NB4 (cell line): Measurements from ENCODE around the gene ATG9B.

Source experiments
- DNase-seq: peaks from one replicate; pipeline ENCODE4 v3.0.0; 2010; ENCODE audit warnings: low read depth
- H3K4me3 ChIP-seq: one replicate; pipeline ENCODE4 v1.5.1; 2011; ENCODE audit warnings: mild to moderate bottlenecking, low read depth, low read length, moderate library complexity
- MYC ChIP-seq: IDR thresholded peaks from 2 replicates; pipeline ENCODE4 v1.6.1; 2011; ENCODE audit warnings: low read depth, low read length
- POLR2A ChIP-seq: IDR thresholded peaks from 2 replicates; pipeline ENCODE4 v1.6.1; 2011; ENCODE audit warnings: mild to moderate bottlenecking; ENCODE audit not compliant: insufficient read length; ENCODE audit errors: extremely low read depth
- TF ChIP-seq, protein P1 (sequence below): IDR thresholded peaks from one replicate; pipeline ENCODE4 v1.5.1; 2012; ENCODE audit warnings: low read depth, low read length
- TF ChIP-seq, protein P2 (sequence below): IDR thresholded peaks from 2 replicates; pipeline ENCODE4 v1.6.1; 2011; ENCODE audit warnings: low read depth, low read length

The ATG9B gene

DNA sequence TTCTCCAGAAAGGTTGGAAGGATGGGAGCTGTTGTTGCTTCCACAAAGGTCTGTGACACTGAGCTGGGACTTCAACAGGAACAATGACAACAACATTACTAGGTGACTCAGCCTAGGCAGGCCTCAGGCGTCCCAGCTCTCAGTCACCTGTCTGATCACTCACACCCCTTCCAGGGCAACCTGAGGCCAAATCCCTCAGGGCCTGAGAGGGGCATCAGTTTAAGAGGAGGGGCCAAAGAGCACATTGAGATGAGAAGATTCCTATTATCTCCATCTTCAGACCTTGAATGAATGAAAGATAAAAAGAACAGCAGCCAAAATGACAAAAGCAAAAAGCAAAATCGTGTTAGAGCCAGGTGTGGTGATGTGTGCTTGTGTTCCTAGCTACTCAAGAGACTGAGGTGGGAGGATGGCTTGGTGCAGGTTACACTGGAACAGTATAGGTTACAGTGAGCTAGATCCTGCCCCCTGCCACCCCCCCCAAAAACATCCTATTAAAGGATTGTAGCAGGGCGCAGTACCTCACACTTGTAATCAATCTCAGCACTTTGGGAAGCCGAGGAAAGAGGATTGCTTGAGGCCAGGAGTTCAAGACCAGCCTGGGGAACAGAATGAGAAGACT, at the start of gene ATG9B:
TSS of gene ATG9B (minus strand) at position 60 of the 622 bp plus-strand sequence. CDS start 71 bp downstream, outside the sequence.
- no peak for DNase-seq

DNA sequence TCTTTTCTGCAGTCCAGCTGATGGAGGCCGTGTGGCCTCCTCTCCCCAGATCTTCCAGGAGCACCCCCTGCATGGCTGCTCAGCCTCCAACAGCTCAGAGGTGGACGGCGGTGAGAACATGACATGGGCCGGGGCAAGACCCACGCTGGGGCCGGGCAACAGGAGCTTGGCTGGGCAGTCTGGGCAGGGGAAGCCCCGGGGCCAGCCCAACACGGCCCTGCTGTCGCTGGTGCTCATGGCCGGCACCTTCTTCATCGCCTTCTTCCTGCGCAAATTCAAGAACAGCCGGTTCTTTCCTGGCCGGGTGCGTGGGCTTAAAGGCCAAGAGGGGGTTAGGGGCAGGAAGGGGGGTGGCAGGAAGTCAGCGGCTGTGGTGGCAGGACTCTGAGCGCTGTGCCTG, 49.7 kb upstream of the ATG9B start:
- no peak overlapping the region for H3K4me3 ChIP-seq
- TF ChIP-seq POLR2A (no peak), MYC (no peak)
- TF ChIP-seq, protein P1, sequence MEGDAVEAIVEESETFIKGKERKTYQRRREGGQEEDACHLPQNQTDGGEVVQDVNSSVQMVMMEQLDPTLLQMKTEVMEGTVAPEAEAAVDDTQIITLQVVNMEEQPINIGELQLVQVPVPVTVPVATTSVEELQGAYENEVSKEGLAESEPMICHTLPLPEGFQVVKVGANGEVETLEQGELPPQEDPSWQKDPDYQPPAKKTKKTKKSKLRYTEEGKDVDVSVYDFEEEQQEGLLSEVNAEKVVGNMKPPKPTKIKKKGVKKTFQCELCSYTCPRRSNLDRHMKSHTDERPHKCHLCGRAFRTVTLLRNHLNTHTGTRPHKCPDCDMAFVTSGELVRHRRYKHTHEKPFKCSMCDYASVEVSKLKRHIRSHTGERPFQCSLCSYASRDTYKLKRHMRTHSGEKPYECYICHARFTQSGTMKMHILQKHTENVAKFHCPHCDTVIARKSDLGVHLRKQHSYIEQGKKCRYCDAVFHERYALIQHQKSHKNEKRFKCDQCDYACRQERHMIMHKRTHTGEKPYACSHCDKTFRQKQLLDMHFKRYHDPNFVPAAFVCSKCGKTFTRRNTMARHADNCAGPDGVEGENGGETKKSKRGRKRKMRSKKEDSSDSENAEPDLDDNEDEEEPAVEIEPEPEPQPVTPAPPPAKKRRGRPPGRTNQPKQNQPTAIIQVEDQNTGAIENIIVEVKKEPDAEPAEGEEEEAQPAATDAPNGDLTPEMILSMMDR: no peak
- TF ChIP-seq, protein P2, sequence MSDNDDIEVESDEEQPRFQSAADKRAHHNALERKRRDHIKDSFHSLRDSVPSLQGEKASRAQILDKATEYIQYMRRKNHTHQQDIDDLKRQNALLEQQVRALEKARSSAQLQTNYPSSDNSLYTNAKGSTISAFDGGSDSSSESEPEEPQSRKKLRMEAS: no peak
- no peak for DNase-seq

More for the DNA sequence above, at the start of gene ATG9B:
- TF ChIP-seq, protein P2: no peak
- TF ChIP-seq, protein P1: no peak
- no peak for TF ChIP-seq POLR2A
- no peak for TF ChIP-seq MYC
- no peak within 1 kb of the TSS for H3K4me3 ChIP-seq

- TF ChIP-seq POLR2A (no peak), MYC (no peak)
- TF ChIP-seq, protein P1: no peak
- TF ChIP-seq, protein P2: no peak
- no peak for DNase-seq
- no peak overlapping the region for H3K4me3 ChIP-seq
Measured at GRCh38 chr7:151071032-151071866, 47.0 kb upstream of the ATG9B start.

GRCh38 chr7:151070574-151070960, 46.3 kb upstream of the ATG9B start:
- TF ChIP-seq POLR2A (no peak), MYC (no peak)
- no peak overlapping the region for H3K4me3 ChIP-seq
- DNase-seq: no peak

GRCh38 chr7:151069841-151070573, 45.7 kb upstream of the ATG9B start:
- TF ChIP-seq, protein P2: no peak
- TF ChIP-seq, protein P1: no peak
- no peak for TF ChIP-seq POLR2A
- no peak for TF ChIP-seq MYC
- no peak for DNase-seq
- no peak overlapping the region for H3K4me3 ChIP-seq
